HPDE6-E6E7 (cell line): Measurements from ENCODE around the gene DDRGK1.
"Not testable (repeated sequence)": the region's sequence is repeated elsewhere in the genome, so short reads cannot be mapped to it uniquely, and the experiment has no call there.

Source experiments
- DNase-seq: peaks from one replicate; pipeline ENCODE4 v3.0.0; 2011; ENCODE audit warnings: missing footprints; ENCODE audit errors: extremely low spot score

DDRGK1 gene

GRCh38 chr20:3164763-3165410, 39.6 kb downstream of the DDRGK1 start:
- DNase-seq: no peak

GRCh38 chr20:3164043-3164762, 40.3 kb downstream of the DDRGK1 start:
- DNase-seq: no peak

GRCh38 chr20:3163099-3164042, 41.1 kb downstream of the DDRGK1 start:
- DNase-seq: no peak

- no peak for DNase-seq
Observed at GRCh38 chr20:3162080-3162611, 42.3 kb downstream of the DDRGK1 start.

GRCh38 chr20:3161316-3162079, 43.0 kb downstream of the DDRGK1 start:
- no peak for DNase-seq

- DNase-seq: no peak
Observed at GRCh38 chr20:3160418-3160817, 44.1 kb downstream of the DDRGK1 start.

GRCh38 chr20:3158968-3159431, 45.5 kb downstream of the DDRGK1 start:
- DNase-seq: no peak

GRCh38 chr20:3157817-3158216, 46.7 kb downstream of the DDRGK1 start:
- no peak for DNase-seq

- no peak for DNase-seq
Observed at GRCh38 chr20:3156811-3157619, 47.5 kb downstream of the DDRGK1 start.

- not testable (repeated sequence) for DNase-seq
Observed at GRCh38 chr20:3152057-3152644, 52.3 kb downstream of the DDRGK1 start.

- no peak for DNase-seq
Observed at GRCh38 chr20:3150908-3151307, 53.6 kb downstream of the DDRGK1 start.

GRCh38 chr20:3146732-3147341, 57.6 kb downstream of the DDRGK1 start:
- DNase-seq: no peak

GRCh38 chr20:3141757-3142156, 62.7 kb downstream of the DDRGK1 start:
- no peak for DNase-seq
